IMR-90 (cell line): ENCODE data around the gene KRTAP29-1. TPM values are rescaled to one million over a fixed set of nuclear protein-coding genes. Genes with fewer than 3 reads are reported as not detected.

Experiments used
- ATAC-seq: fragments of 200-7000 bp; cut with Tn5 transposase; 2 replicates; pipeline ENCODE4 v1.9.1; 2020; ENCODE audit warnings: low read depth, mild to moderate bottlenecking, moderate library complexity
- BruUV-seq: library from RNA; stranded (reverse); fragments of 400-500 nt; replicated peaks from 2 replicates; lab custom pipeline; 2021; lab: Mats Ljungman, UMichigan
- CTCF ChIA-PET: fragments of 300-600 bp; formaldehyde crosslinking; extraction: SDS; loops from one replicate; lab custom pipeline; 2021; ENCODE audit warnings: antibody characterized with exemption; lab: Yijun Ruan, JAX
- POLR2A ChIA-PET: fragments of 300-600 bp; sonication (Branson Sonifier 250); formaldehyde crosslinking; loops from one replicate; lab custom pipeline; 2022; ENCODE audit warnings: antibody characterized with exemption; ENCODE audit not compliant: unreplicated experiment; lab: Charles Lee
- DNase-seq: peaks from one replicate; pipeline ENCODE4 v3.0.0; 2013
- H2AFZ ChIP-seq: replicated peaks from 2 replicates; pipeline ENCODE3; 2013; ENCODE audit warnings: low read length, mild to moderate bottlenecking; ENCODE audit not compliant: poor library complexity
- H2AK5ac ChIP-seq: 2 replicates; pipeline ENCODE4 v1.6.1; 2013; ENCODE audit warnings: low read depth, low read length, inconsistent platforms
- H2AK9ac ChIP-seq: replicated peaks from 2 replicates; pipeline ENCODE3; 2013; ENCODE audit warnings: mild to moderate bottlenecking, low read depth, low read length, moderate library complexity; ENCODE audit not compliant: poor library complexity
- H2BK120ac ChIP-seq: 2 replicates; pipeline ENCODE4 v1.6.1; 2013; ENCODE audit warnings: low read depth, low read length, inconsistent platforms
- H2BK15ac ChIP-seq: 3 replicates; pipeline ENCODE4 v1.6.1; 2013; ENCODE audit warnings: low read depth, low read length, inconsistent platforms
- H2BK20ac ChIP-seq: 2 replicates; pipeline ENCODE4 v1.6.1; 2013; ENCODE audit warnings: low read depth, mild to moderate bottlenecking, inconsistent platforms, low read length, moderate library complexity
- H2BK5ac ChIP-seq: 2 replicates; pipeline ENCODE4 v1.6.1; 2013; ENCODE audit warnings: mild to moderate bottlenecking, low read depth, low read length, inconsistent platforms; ENCODE audit not compliant: poor library complexity, severe bottlenecking
- H3K14ac ChIP-seq: replicated peaks from 2 replicates; pipeline ENCODE4 v1.6.1; 2013; ENCODE audit warnings: low read depth, low read length, inconsistent platforms
- H3K18ac ChIP-seq: 2 replicates; pipeline ENCODE4 v1.6.1; 2013; ENCODE audit warnings: low read depth, low read length, control low read depth
- H3K23ac ChIP-seq: 2 replicates; pipeline ENCODE4 v1.6.1; 2013; ENCODE audit warnings: low read depth, low read length, inconsistent platforms
- H3K27ac ChIP-seq: 2 replicates; pipeline ENCODE4 v1.5.1; 2013; ENCODE audit warnings: mild to moderate bottlenecking, control low read depth, low read length; ENCODE audit not compliant: insufficient read depth
- H3K27me3 ChIP-seq: 2 replicates; pipeline ENCODE4 v1.6.1; 2013; ENCODE audit warnings: low read length; ENCODE audit not compliant: control insufficient read depth, insufficient read depth
- H3K36me3 ChIP-seq: 2 replicates; pipeline ENCODE4 v1.6.1; 2013; ENCODE audit warnings: low read length, mixed read lengths; ENCODE audit not compliant: control insufficient read depth, insufficient read depth
- H3K4ac ChIP-seq: 2 replicates; pipeline ENCODE4 v1.6.1; 2013; ENCODE audit warnings: low read depth, low read length, inconsistent platforms
- H3K4me1 ChIP-seq: 2 replicates; pipeline ENCODE4 v1.6.1; 2013; ENCODE audit warnings: low read length, mixed read lengths; ENCODE audit not compliant: control insufficient read depth, insufficient read depth
- H3K4me2 ChIP-seq: 2 replicates; pipeline ENCODE4 v1.6.1; 2013; ENCODE audit warnings: low read depth, mild to moderate bottlenecking, control low read depth, low read length, moderate library complexity
- H3K4me3 ChIP-seq: 2 replicates; pipeline ENCODE4 v1.5.1; 2013; ENCODE audit warnings: low read depth, mild to moderate bottlenecking, control low read depth, low read length, moderate library complexity; ENCODE audit not compliant: insufficient read depth
- H3K56ac ChIP-seq: 2 replicates; pipeline ENCODE4 v1.6.1; 2013; ENCODE audit warnings: low read length, inconsistent platforms; ENCODE audit not compliant: insufficient read depth; ENCODE audit errors: extremely low read depth
- H3K79me1 ChIP-seq, 2 experiments: 2 replicates each; pipeline ENCODE4 v1.6.1; 2013; ENCODE audit warnings: low read length in 2 of 2, inconsistent platforms in 1 of 2, low read depth in 1 of 2
- H3K9ac ChIP-seq: 2 replicates; pipeline ENCODE4 v1.6.1; 2013; ENCODE audit warnings: low read depth, low read length, control low read depth
- H3K9me1 ChIP-seq: 2 replicates; pipeline ENCODE4 v1.6.1; 2013; ENCODE audit warnings: low read length, inconsistent platforms; ENCODE audit not compliant: insufficient read depth
- H3K9me3 ChIP-seq: 2 replicates; pipeline ENCODE4 v1.6.1; 2013; ENCODE audit warnings: low read length; ENCODE audit not compliant: control insufficient read depth, insufficient read depth
- H4K20me1 ChIP-seq: 2 replicates; pipeline ENCODE4 v1.6.1; 2013; ENCODE audit warnings: low read length, inconsistent platforms; ENCODE audit not compliant: insufficient read depth
- H4K5ac ChIP-seq: 2 replicates; pipeline ENCODE4 v1.6.1; 2013; ENCODE audit warnings: mild to moderate bottlenecking, low read depth, low read length, control low read depth
- H4K8ac ChIP-seq, 2 experiments: 2 replicates each; pipeline ENCODE4 v1.6.1; 2013; ENCODE audit warnings: low read depth in 2 of 2, low read length in 2 of 2, control low read depth in 1 of 2, inconsistent platforms in 1 of 2
- H4K91ac ChIP-seq: 2 replicates; pipeline ENCODE4 v1.6.1; 2013; ENCODE audit warnings: low read depth, low read length, inconsistent platforms; ENCODE audit not compliant: insufficient read depth
- CEBPB ChIP-seq: IDR thresholded peaks from 2 replicates; pipeline ENCODE4 v1.6.1; 2012; ENCODE audit warnings: low read depth, low read length, improper control_type of control experiment
- MAFK ChIP-seq: IDR thresholded peaks from 2 replicates; pipeline ENCODE4 v1.6.1; 2012; ENCODE audit warnings: low read depth, low read length, improper control_type of control experiment
- NFE2L2 ChIP-seq: fragments of 150-350 bp; IDR thresholded peaks from 2 replicates; pipeline ENCODE4 v1.6.1; 2016; ENCODE audit warnings: low read depth, mild to moderate bottlenecking, low read length
- RAD21 ChIP-seq: IDR thresholded peaks from 2 replicates; pipeline ENCODE4 v1.6.1; 2012; ENCODE audit warnings: low read length, improper control_type of control experiment
- RFX5 ChIP-seq: IDR thresholded peaks from 2 replicates; pipeline ENCODE4 v1.8.0; 2012; ENCODE audit warnings: low read depth, mild to moderate bottlenecking, low read length, moderate library complexity
- WGBS, 2 experiments: methylation state at CpG; one replicate each; pipeline versions ENCODE4 v1.1.5 to v1.1.7; 2013; ENCODE audit warnings: missing lambda C conversion rate in 2 of 2; ENCODE audit not compliant: insufficient read length in 1 of 2; ENCODE audit errors: extremely low coverage in 2 of 2; 5-methylcytosine and 5-hydroxymethylcytosine counted together
- dilution Hi-C: fragments of 300-500 bp; cut with HindIII; formaldehyde crosslinking; loops from one replicate; pipeline ENCODE4 v1.14.3; 2018; ENCODE audit warnings: low sequenced_read_pairs; ENCODE audit not compliant: unreplicated experiment
- in situ Hi-C: fragments of 300-500 bp; cut with MboI; formaldehyde crosslinking; loops from 3 replicates; pipeline ENCODE4 v1.14.3; 2019; ENCODE audit warnings: low sequenced_read_pairs, inconsistent platforms, mixed read lengths
- intact Hi-C: fragments of 100-400 bp; cut with micrococcal nuclease; formaldehyde crosslinking; loops from 2 replicates; pipeline ENCODE4 v1.10.0; 2022
- polyA plus RNA-seq, 3 experiments: library from polyadenylated mRNA; depleted of rRNA; stranded (reverse); fragments of >200 nt; gene quantifications; 2 replicates each; pipeline ENCODE4 v1.2.3, GENCODE V29; 2012; ENCODE audit warnings: low replicate concordance in 1 of 3
- total RNA-seq: library from RNA; depleted of rRNA; stranded (reverse); fragments of >200 nt; gene quantifications from 2 replicates; pipeline ENCODE4 v1.2.3, GENCODE V29; 2012

The KRTAP29-1 gene
- total and polyA plus RNA-seq, 2 of the 4 experiments (the other 2 are of a cell fraction), result not detected

DNA sequence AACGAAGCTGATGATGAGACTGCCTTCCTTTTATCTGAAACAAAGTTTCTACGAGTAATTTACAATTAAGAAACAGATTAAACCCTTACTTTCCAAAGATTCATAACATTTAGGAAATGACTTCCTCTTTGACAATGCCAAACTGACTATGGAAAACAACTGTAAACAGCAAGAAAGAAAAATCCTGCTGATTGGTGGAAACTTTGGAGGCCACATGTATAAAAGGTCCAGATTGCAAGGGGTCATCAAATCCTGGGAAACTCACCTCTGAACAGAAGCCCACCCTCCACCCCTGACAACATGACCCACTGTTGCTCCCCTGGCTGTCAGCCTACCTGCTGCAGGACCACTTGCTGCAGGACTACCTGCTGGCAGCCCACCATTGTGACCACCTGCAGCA is 37.6 kb downstream of the KRTAP29-1 start, which contains the start of gene KRTAP9-6:
KRTAP9-6 (plus strand) TSS at position 301 of the 400 bp plus-strand sequence; CDS start at position 301, 0 bp downstream.
- no peak within 1 kb of the TSS for H3K27ac ChIP-seq
- DNase-seq, result no peak
- H3K14ac ChIP-seq, result no peak within 1 kb of the TSS
- H4K91ac ChIP-seq, result 0 out of 2 replicates have a peak within 1 kb of the TSS, but pooled peaks have one; percentile 7
- ChIA-PET POLR2A (no interaction called here), CTCF (no interaction called here)
- H2AK5ac ChIP-seq, result no peak within 1 kb of the TSS
- peak within 1 kb of the TSS; percentile 37 for H2AK9ac ChIP-seq
- H2AFZ ChIP-seq, result no peak within 1 kb of the TSS
- H4K20me1 ChIP-seq, result no peaks in the 10 kb centered on the region
- no peak within 1 kb of the TSS for H3K4me3 ChIP-seq
- no peak within 1 kb of the TSS; the same call in 1 of the 2 replicates for H2BK20ac ChIP-seq
- no peak within 1 kb of the TSS for H3K18ac ChIP-seq
- no peaks in the 10 kb centered on the region for H3K9me3 ChIP-seq
- no peaks in the 10 kb centered on the region for H3K9me1 ChIP-seq
- BruUV-seq, result no TSS peak
- H3K4me1 ChIP-seq, result no peaks in the 10 kb centered on the region
- no peak within 1 kb of the TSS for H3K4ac ChIP-seq
- H3K79me1 ChIP-seq, result no peaks in the 10 kb centered on the region
- peaks cover 9% of the 10 kb centered on the region for H3K27me3 ChIP-seq
- H4K8ac ChIP-seq, result no peak within 1 kb of the TSS
- in situ Hi-C loops (no loop called here), dilution Hi-C loops (no loop called here), intact Hi-C loops (loop anchor here (2.0 kb wide), 1 partner anchor 14 kb away; no protein-coding TSS in a partner anchor)
- no peaks in the 10 kb centered on the region for H3K36me3 ChIP-seq
- ATAC-seq, result no peak
- no CpG with 5 or more reads among the region's 2 CpGs for WGBS, 2 experiments
- H3K9ac ChIP-seq, result no peak within 1 kb of the TSS
- H3K56ac ChIP-seq, result no peak within 1 kb of the TSS
- no peak within 1 kb of the TSS for H2BK120ac ChIP-seq
- no peak within 1 kb of the TSS for H3K4me2 ChIP-seq
- no peak within 1 kb of the TSS for H3K23ac ChIP-seq
- H4K5ac ChIP-seq, result no peak within 1 kb of the TSS
- no peak within 1 kb of the TSS for H2BK5ac ChIP-seq
- peak within 1 kb of the TSS; percentile 2; the same call in 1 of the 3 replicates for H2BK15ac ChIP-seq
- TF ChIP-seq RAD21, result no peak
- no peak for TF ChIP-seq CEBPB
- TF ChIP-seq MAFK, result no peak
- no peak for TF ChIP-seq RFX5
- TF ChIP-seq NFE2L2, result no peak
